Mesothelial cell of epicardium (in vitro differentiated cells): ENCODE data around the gene ATXN2L. TPM values are rescaled to one million over a fixed set of nuclear protein-coding genes. Genes with fewer than 3 reads are reported as not detected.
"Not testable (repeated sequence)": the region's sequence is repeated elsewhere in the genome, so short reads cannot be mapped to it uniquely, and the experiment has no call there.

Experiments used
- DNase-seq, 2 experiments: peaks; one replicate each; pipeline ENCODE4 v3.0.0; 2021; ENCODE audit warnings: low spot score in 2 of 2; ENCODE audit not compliant: unreplicated experiment in 2 of 2
- H3K27ac Mint-ChIP-seq: 2 replicates; pipeline ENCODE4 v1.8.0; 2021; ENCODE audit warnings: mixed read lengths
- H3K27me3 Mint-ChIP-seq: 2 replicates; pipeline ENCODE4 v1.8.0; 2021; ENCODE audit warnings: low read depth, mixed read lengths
- H3K36me3 Mint-ChIP-seq: 2 replicates; pipeline ENCODE4 v1.8.0; 2021; ENCODE audit warnings: mixed read lengths
- H3K4me1 Mint-ChIP-seq: 2 replicates; pipeline ENCODE4 v1.8.0; 2021; ENCODE audit warnings: mixed read lengths
- H3K4me3 Mint-ChIP-seq: 2 replicates; pipeline ENCODE4 v1.8.0; 2021; ENCODE audit warnings: mild to moderate bottlenecking, moderate library complexity, mixed read lengths
- H3K9me3 Mint-ChIP-seq: 2 replicates; pipeline ENCODE4 v1.8.0; 2021; ENCODE audit warnings: mixed read lengths
- total RNA-seq: library from RNA; stranded (reverse); gene quantifications from 3 replicates; pipeline ENCODE4 v1.2.1, GENCODE V29; 2021
- TF ChIP-seq, protein P1 (sequence below): fragments of 200-600 bp; sonication (generic); IDR thresholded peaks from one replicate; pipeline ENCODE4 v1.5.0; 2021; ENCODE audit warnings: antibody characterized with exemption; ENCODE audit not compliant: unreplicated experiment

The ATXN2L gene
- total RNA-seq, 1 donor from 2014 or later: 230 TPM

DNA sequence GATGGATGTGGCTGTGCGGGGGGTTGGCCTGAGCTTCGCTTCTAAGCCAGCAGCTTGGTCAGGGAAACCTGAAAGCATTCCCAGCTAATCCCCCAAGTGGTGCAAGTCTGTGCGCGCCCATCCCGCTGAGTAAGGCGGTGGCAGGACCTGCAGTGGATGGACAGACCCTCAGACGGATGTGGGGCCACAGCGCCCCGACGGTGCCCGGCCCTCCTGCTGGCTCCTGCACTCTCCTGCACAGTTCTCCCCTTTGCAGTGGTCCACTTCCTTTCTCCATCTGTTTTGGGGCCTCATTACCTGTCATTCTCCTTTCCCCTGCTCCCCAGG lies 57.8 kb downstream of the ATXN2L start:
- H3K4me3 Mint-ChIP-seq: peak overlapping the region; percentile 52
- H3K9me3 Mint-ChIP-seq: no peaks in the 10 kb centered on the region
- no peaks in the 10 kb centered on the region for H3K27me3 Mint-ChIP-seq
- no peak overlapping the region for H3K27ac Mint-ChIP-seq
- peaks cover 9% of the 10 kb centered on the region for H3K4me1 Mint-ChIP-seq
- no peaks in the 10 kb centered on the region for H3K36me3 Mint-ChIP-seq
- TF ChIP-seq, protein P1, sequence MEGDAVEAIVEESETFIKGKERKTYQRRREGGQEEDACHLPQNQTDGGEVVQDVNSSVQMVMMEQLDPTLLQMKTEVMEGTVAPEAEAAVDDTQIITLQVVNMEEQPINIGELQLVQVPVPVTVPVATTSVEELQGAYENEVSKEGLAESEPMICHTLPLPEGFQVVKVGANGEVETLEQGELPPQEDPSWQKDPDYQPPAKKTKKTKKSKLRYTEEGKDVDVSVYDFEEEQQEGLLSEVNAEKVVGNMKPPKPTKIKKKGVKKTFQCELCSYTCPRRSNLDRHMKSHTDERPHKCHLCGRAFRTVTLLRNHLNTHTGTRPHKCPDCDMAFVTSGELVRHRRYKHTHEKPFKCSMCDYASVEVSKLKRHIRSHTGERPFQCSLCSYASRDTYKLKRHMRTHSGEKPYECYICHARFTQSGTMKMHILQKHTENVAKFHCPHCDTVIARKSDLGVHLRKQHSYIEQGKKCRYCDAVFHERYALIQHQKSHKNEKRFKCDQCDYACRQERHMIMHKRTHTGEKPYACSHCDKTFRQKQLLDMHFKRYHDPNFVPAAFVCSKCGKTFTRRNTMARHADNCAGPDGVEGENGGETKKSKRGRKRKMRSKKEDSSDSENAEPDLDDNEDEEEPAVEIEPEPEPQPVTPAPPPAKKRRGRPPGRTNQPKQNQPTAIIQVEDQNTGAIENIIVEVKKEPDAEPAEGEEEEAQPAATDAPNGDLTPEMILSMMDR: no peak
- DNase-seq: no peak

DNA sequence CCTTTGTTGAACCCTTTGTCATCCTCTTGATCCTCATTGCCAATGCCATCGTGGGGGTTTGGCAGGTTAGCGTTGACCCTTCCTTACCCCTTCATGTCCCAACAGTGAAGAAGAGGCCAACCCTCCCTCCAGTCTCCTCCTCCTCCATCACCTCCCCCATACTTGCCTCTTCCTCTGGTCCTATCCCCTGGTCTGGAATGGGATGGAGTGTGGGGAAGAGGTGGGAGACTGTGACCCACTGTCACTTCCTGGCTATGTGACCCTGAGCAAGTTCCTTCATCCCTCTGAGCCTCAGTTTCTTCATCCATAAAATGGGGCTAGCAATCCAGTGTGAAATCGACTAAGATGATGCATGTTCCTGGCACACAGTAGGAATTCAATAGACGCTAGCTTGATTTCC lies 58.2 kb downstream of the ATXN2L start:
- Mint-ChIP-seq H3K9me3 (no peaks in the 10 kb centered on the region), H3K36me3 (no peaks in the 10 kb centered on the region), H3K27me3 (no peaks in the 10 kb centered on the region), H3K4me3 (peak overlapping the region; percentile 52), H3K27ac (no peak overlapping the region), H3K4me1 (peaks cover 9% of the 10 kb centered on the region)
- TF ChIP-seq, protein P1: no peak
- DNase-seq: no peak

- H3K36me3 Mint-ChIP-seq, H3K4me1 Mint-ChIP-seq, H3K9me3 Mint-ChIP-seq, H3K27me3 Mint-ChIP-seq, H3K27ac Mint-ChIP-seq, DNase-seq, H3K4me3 Mint-ChIP-seq: not testable (repeated sequence)
Measured at GRCh38 chr16:28881565-28881964, 58.8 kb downstream of the ATXN2L start.

GRCh38 chr16:28882551-28883160 lies 59.9 kb downstream of the ATXN2L start:
- H3K36me3 Mint-ChIP-seq: no peaks in the 10 kb centered on the region
- DNase-seq: no peak
- H3K27ac Mint-ChIP-seq: no peak overlapping the region
- no peak overlapping the region for H3K4me3 Mint-ChIP-seq
- H3K9me3 Mint-ChIP-seq: no peaks in the 10 kb centered on the region
- TF ChIP-seq, protein P1: no peak
- no peaks in the 10 kb centered on the region for H3K27me3 Mint-ChIP-seq
- peaks cover 9% of the 10 kb centered on the region for H3K4me1 Mint-ChIP-seq

- Mint-ChIP-seq H3K27me3 (no peaks in the 10 kb centered on the region), H3K36me3 (no peaks in the 10 kb centered on the region), H3K9me3 (no peaks in the 10 kb centered on the region), H3K4me3 (no peak overlapping the region), H3K27ac (no peak overlapping the region), H3K4me1 (peaks cover 9% of the 10 kb centered on the region)
- TF ChIP-seq, protein P1: no peak
- no peak for DNase-seq
Measured at GRCh38 chr16:28883221-28883996, 60.6 kb downstream of the ATXN2L start.

- H3K27ac Mint-ChIP-seq: no peak overlapping the region
Measured at GRCh38 chr16:28884045-28884444, 61.2 kb downstream of the ATXN2L start.

More at GRCh38 chr16:28884045-28884444, 61.2 kb downstream of the ATXN2L start:
- Mint-ChIP-seq H3K9me3 (no peaks in the 10 kb centered on the region), H3K27me3 (no peaks in the 10 kb centered on the region), H3K4me3 (no peak overlapping the region), H3K4me1 (peaks cover 7% of the 10 kb centered on the region), H3K36me3 (no peaks in the 10 kb centered on the region)
- TF ChIP-seq, protein P1: no peak
- DNase-seq: no peak
